ENCODE measurements around the gene CBL. TPM values are rescaled to one million over a fixed set of nuclear protein-coding genes. Genes with fewer than 3 reads are reported as not detected.
"Not testable (repeated sequence)": the region's sequence is repeated elsewhere in the genome, so short reads cannot be mapped to it uniquely, and the experiment has no call there.

Gene CBL
- polyA plus RNA-seq, 12 donors, result 11.1 to 16.4 (median 13.5) TPM; not detected in 1

- no peak for DNase-seq
Observed at GRCh38 chr11:119181677-119182412, 24.3 kb upstream of the CBL start.

DNA sequence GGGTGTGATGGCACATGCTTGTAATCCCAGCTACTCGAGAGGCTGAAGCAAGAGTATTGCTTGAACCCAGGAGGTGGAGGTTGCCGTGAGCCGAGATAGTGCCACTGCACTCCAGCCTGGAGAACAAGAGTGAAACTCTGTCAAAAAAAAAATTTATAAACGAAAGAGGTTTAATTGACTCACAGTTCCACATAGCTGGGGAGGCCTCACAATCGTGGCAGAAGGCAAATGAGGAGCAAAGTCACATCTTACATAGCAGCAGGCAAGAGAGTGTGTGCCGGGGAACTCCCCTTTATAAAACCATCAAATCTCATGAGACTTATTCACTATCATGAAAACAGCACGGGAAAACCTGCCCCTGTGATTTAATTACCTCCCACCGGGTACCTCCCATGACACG lies 21.7 kb upstream of the CBL start:
- DNase-seq, result not testable (repeated sequence)

DNA sequence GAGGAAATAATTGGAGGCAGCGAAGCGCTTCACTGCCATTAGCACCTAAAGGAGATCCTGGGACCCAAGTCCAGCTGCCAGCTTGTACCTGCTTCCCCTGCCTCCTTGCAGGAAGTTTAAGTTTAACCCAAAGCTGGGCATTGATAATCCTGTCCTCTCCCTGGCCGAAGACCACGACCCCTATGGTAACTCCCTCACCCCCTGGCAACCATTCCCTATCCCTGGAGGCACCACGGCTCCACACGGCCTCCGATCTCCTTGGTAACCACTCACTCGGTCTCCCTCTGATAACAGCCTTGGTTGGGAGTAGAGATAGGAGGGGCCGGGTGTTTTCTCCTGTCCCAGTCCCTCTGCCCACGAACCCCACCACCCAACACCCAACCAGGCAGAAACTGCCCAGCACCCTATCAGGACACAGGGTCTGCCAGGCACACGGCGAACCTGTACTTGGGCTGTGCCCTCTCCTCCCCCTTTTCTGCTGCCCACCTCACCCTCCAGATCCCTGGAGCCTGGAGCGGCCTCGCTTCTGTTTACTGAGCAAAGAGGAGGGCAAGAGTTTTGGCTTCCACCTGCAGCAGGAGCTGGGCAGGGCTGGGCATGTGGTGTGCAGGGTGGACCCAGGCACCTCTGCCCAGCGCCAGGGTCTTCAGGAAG lies 20.0 kb upstream of the CBL start:
- DNase-seq, result no peak

- no peak for DNase-seq
Observed at GRCh38 chr11:119187123-119187892, 18.8 kb upstream of the CBL start.

DNA sequence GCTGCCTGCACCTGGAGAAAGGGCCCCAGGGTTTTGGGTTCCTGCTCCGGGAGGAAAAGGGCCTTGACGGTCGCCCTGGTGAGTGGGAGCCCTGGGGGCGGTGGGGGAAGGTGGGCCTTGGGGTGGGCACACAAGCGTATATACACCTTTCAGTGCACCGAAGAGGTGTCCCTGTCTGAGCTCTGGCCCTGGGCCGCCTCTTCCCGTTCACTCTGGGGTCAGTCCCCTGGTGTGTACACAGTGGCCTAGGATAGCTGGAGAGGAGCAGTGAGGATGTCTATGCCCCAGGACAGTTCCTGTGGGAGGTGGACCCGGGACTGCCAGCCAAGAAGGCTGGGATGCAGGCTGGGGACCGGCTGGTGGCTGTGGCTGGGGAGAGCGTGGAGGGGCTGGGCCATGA lies 18.1 kb upstream of the CBL start:
- no peak for DNase-seq

GRCh38 chr11:119188887-119189286 lies 17.3 kb upstream of the CBL start:
- no peak for DNase-seq

DNA sequence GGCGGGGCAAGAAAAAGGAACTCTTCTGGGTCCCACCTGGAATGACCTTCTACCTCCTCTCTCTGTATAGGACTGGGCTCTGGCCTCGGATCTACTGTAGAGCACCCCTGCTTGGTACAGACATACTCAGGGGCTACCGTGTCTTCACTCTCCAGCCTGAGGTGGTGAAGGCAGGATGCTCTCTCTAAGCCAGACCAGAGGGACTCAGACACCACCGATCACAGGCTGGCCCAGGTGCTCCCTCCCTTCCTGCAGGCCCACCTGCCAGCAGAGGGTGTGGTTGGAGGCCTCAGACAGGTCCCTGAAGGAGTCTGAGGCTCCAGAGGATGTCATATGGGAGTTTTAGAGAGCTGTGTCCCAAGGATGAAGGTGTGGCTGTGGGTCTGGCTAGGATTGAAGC lies 16.7 kb upstream of the CBL start:
- no peak for DNase-seq

DNA sequence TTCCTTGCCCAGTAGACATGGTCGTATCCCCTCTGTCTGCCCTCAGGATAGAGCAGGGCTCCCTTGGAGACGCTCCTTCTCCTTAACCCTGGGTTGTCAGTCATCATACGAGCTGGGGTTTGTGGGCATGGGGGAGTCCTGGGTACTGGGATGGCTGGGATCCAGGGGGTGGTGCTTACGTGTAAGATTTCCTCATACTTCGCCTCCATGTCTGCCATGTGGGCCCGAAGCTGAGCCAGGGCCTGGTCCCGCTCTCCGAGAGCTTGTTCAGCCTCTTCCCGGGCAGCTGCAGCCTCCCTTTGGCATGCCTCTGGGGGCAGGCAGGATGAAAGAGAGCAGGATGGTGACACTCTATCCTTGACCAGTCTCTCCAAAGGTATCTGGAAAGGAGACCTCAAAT lies 15.6 kb upstream of the CBL start:
- DNase-seq, result no peak

- DNase-seq, result not testable (repeated sequence)
Observed at GRCh38 chr11:119191265-119191664, 14.9 kb upstream of the CBL start.

- DNase-seq, result no peak
Observed at GRCh38 chr11:119192111-119192510, 14.0 kb upstream of the CBL start.

DNA sequence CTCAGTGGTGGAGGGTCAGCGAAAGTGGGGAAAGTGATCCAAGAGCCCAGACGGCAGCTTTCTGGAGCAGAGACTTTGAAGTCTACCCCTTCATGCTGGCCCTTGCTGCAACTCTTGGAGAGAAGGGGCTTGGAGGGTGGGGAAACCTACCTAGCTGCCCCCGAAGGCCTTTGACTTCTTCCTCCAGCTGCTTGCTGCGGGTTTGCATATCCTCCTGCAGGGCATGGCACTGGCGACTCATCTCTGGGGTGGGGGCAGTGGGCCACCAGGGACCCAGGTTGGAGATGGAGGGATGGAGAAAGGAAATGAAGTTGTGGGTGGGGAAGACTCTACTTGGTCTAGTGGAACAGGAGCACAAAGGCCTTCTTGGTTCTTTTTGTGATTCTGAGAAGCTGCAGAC lies 13.1 kb upstream of the CBL start:
- DNase-seq, result no peak

GRCh38 chr11:119193626-119194025 lies 12.5 kb upstream of the CBL start:
- no peak for DNase-seq

DNA sequence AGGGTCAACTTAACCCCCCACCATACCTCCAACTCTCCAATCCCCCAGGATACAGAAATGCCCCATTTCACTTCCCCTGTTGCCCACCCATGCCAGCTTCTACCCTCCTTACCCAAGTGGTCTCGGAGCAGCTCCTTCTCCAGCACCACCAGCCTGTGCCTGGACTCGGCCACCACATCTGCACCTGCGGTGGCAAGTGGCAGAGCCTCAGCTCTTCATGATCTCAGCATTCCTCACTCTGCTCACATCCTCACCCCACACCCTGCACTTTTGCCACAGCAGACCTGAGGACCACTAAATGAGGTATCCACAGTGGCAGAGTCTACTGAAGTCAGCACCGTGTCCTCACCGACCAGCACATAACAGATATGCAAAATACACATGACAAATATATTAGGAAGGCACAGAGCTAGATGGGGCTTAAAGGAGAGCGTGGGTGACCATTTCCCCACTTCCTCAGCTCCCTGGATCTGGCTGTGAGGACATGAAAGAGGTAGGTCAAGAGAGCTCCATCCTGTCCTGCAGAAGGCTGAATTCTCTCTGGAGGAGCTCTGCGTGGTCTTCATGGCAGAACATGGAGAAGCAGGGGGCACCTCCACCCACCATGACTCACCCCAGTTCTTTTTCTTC lies 11.2 kb upstream of the CBL start:
- DNase-seq, result no peak

DNA sequence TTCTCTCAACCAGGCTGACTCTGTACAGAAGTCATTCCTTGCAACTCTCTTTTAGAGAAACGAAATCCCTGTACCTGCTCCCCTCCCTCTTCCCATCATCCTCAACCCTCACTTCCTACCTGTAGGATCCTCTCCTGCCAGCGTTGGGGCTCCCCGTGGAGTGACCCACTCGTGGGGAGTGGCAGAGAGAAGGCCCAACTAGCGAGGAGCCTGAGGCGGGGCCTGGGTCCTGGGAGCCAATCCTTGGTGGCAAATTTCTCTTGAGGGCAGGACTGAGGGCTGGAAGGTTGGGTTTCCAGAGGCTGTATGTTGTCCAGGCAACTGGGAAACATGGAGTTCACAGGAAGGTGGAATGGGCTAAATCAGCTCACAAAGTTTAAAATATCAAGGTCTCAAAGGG lies 10.5 kb upstream of the CBL start:
- no peak for DNase-seq

DNA sequence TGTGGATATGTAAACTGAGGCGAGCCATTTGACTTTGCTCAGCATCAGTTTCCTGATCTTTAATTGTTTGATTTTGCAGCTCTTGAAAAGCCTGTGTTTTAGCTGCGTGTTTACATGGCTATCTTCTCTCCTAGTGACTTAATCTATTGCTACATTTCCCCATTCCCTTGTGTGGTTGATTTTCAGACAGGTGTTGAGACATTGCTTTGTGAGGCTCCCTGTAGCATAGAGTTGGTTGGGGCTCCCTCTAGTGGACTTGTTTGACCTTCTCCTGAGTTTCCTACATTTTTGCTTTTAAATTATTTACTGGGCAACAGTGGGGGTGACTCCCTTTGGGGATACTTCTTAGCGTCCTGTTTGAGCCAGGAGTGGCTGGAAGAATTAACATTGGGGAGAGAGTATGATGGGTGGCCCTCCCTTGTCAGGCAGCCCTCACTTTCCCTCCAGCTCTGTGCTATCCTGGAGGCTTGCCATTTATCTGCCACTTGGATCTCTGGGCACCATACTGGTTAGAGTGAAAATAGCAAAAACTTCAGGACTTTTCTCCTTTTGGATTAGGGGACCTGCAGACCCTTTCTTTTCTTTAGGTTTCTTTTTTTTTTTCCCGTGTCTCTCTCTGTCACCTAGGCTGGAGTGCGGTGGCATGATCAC lies 9.2 kb upstream of the CBL start:
- peak; percentile 77 for DNase-seq

DNA sequence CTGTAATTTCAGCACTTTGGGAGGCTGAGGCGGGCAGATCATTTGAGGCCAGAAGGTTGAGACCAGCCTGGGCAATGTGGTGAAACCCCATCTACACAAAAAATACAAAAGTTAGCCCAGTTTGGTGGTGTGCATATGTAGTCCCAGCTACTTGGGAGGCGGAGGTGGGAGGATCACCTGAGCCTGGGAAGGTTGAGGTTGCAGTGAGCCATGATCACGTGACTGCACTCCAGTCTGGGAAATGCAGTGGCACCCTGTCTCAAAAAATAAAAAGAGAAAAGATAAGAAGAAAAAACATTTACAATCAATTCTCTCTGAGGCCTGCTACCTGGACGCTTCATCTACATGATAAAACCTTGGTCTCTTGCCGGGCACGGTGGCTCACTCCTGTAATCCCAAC lies 7.2 kb upstream of the CBL start:
- no peak for DNase-seq

- not testable (repeated sequence) for DNase-seq
Observed at GRCh38 chr11:119201236-119201635, 4.9 kb upstream of the CBL start.

- no peak for DNase-seq
Observed at GRCh38 chr11:119202554-119202953, 3.6 kb upstream of the CBL start.

DNA sequence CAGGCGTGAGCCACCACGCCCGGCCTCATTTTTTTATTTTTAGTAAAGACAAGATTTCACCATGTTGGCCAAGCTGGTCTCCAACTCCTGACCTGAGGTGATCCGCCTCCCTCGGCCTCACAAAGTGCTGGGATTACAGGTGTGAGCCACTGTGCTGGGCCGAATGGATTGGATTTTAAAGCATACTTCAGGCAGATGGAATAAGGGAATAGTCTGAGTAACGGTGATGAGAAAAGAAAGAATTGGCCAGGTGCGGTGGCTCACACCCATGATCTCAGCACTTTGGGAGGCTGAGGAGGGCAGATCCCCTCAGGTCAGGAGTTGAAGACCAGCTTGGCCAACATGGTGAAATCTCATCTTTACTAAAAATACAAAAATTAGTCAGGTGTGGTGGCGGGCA lies 2.1 kb upstream of the CBL start:
- DNase-seq, result no peak

GRCh38 chr11:119205080-119205479 lies 1.1 kb upstream of the CBL start:
- no peak for DNase-seq

DNA sequence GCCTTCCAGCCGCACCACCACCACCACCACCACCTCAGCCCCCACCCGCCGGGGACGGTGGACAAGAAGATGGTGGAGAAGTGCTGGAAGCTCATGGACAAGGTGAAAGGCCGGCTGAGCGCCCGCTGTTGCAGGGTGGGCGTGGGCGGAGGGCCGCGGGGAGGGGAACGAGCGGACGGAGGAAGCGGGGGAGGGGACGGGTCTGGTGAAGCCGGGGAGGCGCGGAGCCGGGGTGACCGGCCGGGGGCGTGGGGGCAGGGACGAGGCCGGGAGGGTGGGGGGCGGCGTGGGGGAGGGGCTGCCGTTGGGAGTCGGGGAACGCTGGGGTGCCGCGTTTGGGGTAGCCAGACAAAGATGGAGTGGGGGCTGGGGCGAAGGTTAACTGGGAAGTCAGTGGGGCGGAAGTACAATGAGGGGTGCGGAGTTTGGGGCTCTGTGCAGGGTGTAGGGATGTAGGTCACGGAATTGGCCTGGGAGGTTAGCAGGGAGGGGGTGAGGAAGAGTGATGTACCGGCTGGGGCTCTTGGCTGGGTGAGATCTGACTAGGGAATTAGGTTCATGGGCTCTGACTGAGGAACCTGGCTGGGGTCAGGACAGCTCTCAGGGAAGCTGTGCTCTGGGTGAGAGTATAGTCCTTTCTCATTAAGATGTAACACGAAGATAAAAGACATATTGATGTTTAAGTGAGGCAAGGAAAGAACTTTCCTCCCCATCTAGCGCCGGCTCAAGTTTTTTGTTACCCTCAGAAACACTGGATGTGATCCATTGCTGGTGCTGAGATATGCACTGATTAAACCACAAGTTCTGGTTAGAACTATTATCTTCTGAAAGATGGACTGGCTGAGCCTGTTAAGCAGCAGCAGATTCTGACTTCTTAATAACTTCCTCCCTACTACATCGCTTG lies 624 bp downstream of the CBL start:
- peak; percentile 16 for DNase-seq

Data from muscle of arm (tissue), 12 donors.